ENCODE data around the gene UCK1. TPM values are rescaled to one million over a fixed set of nuclear protein-coding genes. Genes with fewer than 3 reads are reported as not detected.
"Not testable (repeated sequence)": the region's sequence is repeated elsewhere in the genome, so short reads cannot be mapped to it uniquely, and the experiment has no call there.

UCK1 gene
- total RNA-seq, 2 donors from 2014 or later: 24.9 to 37.4 TPM

DNA sequence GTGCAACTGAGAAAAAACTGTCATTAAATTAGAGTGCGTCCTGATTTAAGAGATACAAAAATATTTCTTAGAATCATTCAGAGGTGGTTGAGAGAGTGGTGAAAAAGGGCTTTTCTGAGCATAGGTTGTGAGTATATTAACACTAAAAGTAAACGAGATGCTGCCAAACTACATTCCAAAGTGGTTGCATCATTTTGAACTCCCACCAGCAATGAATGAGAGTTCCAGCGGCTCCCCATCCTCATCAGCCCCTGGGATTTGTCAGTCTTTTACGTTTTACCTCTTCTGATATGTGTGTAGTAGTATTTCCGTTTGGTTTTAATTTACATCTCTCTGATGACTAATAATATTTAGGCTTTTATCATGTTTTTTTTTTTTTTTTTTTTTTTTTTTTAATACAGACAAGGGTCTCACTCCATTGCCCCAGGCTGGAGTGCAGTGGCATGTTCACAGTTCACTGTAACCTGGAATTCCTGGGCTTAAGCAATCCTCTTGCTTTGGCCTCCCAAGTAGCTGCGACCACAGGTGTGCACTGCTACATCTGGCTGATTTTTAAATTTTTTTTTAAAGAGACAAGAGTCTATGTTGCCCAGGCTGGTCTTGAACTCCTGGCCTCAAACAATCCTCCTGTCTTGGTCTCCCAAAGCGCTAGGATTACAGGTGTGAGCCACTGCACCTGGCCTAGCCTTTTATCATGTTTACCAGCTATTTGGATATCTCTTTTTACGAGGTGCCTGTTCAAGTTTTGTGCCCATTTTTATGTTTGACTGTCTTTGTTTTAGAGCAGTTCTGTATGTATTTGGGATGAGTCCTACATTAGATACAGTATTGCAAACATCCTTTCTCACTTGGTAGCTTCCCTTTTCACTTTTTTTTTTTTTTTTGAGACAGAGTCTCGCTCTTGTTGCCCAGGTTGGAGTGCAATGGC lies 31.2 kb upstream of the UCK1 start:
- Mint-ChIP-seq H3K9me3 (no peaks in the 10 kb centered on the region), H3K36me3 (no peaks in the 10 kb centered on the region), H3K27me3 (peaks cover 0 to under 1% of the 10 kb centered on the region in 2 donors), H3K4me1 (ENCODE audit: low read depth in 2 of 2) (no peaks in the 10 kb centered on the region), H3K4me3 (no peak overlapping the region), H3K27ac (no peak overlapping the region)
- ATAC-seq: no peak
- DNase-seq (ENCODE audit: low spot score): no peak

DNA sequence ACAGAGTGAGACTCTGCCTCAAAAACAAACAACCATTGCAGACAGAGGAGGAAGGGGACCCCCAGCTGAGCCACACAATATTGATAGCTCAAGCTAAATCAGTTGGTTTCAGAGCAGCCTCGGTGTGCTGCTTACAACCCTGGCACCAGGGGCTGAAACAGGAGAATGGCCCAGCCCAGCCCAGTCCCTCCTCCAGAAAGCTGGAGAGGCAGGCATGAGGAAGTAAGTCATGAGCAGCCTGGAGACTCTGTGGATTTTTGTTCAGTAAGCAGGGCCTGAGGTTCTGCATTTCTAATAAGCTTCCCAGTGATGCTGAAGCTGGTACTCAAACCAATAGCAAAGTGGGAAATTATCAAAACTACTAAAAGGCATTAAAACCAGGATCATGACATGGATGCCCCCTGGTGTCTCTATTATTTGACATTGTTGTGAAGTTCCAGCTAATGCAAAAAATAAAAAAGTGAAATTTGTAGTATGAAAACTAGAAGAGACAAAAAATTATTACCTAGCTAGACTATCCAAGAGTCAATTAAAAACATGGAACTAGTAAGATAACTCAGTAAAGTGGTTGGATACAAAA lies 28.4 kb upstream of the UCK1 start:
- Mint-ChIP-seq H3K36me3 (no peaks in the 10 kb centered on the region), H3K27me3 (peaks cover 10 to 14% of the 10 kb centered on the region in 2 donors), H3K4me1 (ENCODE audit: low read depth in 2 of 2) (peaks cover 0 to 4% of the 10 kb centered on the region in 2 donors), H3K27ac (no peak overlapping the region), H3K4me3 (no peak overlapping the region), H3K9me3 (no peaks in the 10 kb centered on the region)
- no peak for DNase-seq (ENCODE audit: low spot score)
- ATAC-seq: no peak

DNA sequence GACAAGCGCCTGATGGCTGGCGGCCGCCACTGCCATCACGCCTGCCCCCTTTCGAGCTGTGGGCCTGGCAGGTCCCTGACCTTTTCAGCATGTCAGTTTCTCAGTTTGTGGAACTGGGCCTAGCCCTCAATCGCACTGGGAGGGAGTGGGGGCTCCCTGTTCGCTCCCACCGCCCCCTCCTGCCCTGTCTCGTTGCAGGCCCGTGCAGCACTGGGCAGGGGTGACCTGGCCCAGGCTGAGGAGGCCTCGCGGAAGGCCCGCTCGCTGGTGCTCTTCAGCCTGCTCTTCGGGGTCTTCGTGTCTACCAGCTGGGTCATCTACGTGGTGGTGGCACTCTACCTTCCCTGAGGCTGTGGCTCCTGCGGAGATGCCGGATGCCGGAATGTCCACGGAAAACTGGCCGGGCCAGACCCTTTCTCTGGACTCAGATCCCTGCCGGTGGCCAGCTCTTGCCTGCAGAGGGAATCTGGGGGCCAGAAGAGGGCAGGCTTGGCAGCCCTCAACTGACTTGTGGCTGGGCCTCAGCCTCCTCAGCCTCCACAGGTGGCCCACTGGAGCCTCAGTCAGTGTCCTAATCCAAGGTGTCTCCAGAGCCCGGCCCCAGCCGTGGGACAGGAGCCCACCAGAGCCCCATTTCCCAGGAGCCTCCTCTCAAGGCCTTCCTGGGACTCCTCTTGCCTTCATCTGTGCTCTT lies 26.9 kb upstream of the UCK1 start:
- ATAC-seq: no peak
- H3K4me1 Mint-ChIP-seq (ENCODE audit: low read depth in 2 of 2): peaks cover 0 to 4% of the 10 kb centered on the region in 2 donors

DNA sequence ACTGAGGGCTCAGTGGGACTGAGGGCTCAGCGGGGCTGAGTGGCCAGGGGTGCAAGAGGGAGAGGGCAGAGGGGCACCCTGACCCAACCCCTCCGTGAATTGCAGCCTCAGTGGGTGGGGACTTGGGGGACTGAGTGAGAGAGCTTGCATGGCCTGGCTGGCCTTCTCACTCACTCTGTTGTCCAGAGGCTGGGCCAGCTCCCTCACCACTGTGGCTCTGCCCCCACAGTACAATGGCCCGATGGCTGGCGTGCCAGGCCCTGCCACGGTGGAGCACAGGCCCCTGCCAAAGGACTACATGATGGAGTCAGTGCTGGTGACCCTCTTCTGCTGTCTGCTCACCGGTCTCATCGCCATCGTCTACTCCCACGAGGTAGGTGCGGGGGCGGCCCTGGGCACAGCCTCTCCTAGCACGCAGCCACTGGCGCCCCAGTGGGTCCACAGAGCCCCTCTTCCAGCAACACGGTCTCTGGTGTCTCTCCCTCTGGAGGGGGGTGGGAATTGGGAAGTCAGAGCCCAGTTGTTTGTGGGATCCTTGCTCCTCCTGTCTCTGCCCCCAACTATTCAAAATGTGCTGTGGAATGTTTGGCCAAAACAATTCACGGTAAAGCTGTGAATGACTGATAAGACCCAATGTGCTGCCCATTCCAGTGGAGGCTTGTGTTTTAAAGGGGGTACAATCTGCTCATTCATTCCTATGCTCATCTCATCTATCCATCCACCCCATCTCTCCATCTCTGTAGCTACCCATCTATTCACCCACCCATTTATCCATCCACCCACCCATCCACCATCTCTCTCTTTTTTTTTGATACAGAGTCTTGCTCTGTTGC lies 25.0 kb upstream of the UCK1 start:
- H3K36me3 Mint-ChIP-seq: no peaks in the 10 kb centered on the region
- no peak overlapping the region for H3K27ac Mint-ChIP-seq
- no peaks in the 10 kb centered on the region for H3K9me3 Mint-ChIP-seq
- no peak overlapping the region for H3K4me3 Mint-ChIP-seq
- DNase-seq (ENCODE audit: low spot score) (no peak), ATAC-seq (no peak)
- H3K4me1 Mint-ChIP-seq (ENCODE audit: low read depth in 2 of 2): peaks cover 0 to 4% of the 10 kb centered on the region in 2 donors
- peaks cover 19% of the 10 kb centered on the region in 2 donors for H3K27me3 Mint-ChIP-seq

More for the DNA sequence above, 26.9 kb upstream of the UCK1 start:
- Mint-ChIP-seq H3K27me3 (peaks cover 12 to 16% of the 10 kb centered on the region in 2 donors), H3K9me3 (no peaks in the 10 kb centered on the region), H3K36me3 (no peaks in the 10 kb centered on the region), H3K4me3 (no peak overlapping the region), H3K27ac (no peak overlapping the region)
- DNase-seq (ENCODE audit: low spot score): no peak

DNA sequence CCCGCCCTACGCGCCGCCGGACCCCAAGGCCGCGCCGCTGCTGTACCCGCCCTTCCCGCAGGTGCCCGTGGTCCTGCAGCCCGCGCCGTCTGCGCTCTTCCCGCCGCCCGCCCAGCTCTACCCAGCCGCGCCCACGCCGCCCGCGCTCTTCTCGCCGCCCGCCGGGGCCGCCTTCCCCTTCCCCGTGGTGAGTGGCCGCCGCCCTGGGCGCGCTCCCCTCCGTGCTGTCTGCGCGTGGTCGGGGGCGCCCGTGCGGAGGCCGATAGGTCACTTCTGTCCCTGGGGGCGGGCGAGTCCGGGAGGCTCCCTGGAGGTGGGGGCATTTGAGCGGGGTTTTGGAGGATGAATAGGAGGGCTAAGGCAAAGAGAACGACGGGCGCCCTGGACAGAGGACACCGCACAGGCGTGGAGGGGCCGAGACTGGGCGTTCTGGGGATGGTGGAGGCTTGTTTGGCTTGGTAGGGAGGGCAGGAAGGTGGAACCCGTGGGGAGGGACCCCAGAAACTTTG lies 23.8 kb upstream of the UCK1 start:
- DNase-seq (ENCODE audit: low spot score): no peak
- Mint-ChIP-seq H3K9me3 (no peaks in the 10 kb centered on the region), H3K36me3 (no peaks in the 10 kb centered on the region), H3K27ac (no peak overlapping the region), H3K4me3 (no peak overlapping the region), H3K27me3 (peaks cover 26 to 27% of the 10 kb centered on the region in 2 donors), H3K4me1 (ENCODE audit: low read depth in 2 of 2) (peaks cover 0 to 4% of the 10 kb centered on the region in 2 donors)
- peak in 1 of 2 donors; percentile 50 for ATAC-seq

DNA sequence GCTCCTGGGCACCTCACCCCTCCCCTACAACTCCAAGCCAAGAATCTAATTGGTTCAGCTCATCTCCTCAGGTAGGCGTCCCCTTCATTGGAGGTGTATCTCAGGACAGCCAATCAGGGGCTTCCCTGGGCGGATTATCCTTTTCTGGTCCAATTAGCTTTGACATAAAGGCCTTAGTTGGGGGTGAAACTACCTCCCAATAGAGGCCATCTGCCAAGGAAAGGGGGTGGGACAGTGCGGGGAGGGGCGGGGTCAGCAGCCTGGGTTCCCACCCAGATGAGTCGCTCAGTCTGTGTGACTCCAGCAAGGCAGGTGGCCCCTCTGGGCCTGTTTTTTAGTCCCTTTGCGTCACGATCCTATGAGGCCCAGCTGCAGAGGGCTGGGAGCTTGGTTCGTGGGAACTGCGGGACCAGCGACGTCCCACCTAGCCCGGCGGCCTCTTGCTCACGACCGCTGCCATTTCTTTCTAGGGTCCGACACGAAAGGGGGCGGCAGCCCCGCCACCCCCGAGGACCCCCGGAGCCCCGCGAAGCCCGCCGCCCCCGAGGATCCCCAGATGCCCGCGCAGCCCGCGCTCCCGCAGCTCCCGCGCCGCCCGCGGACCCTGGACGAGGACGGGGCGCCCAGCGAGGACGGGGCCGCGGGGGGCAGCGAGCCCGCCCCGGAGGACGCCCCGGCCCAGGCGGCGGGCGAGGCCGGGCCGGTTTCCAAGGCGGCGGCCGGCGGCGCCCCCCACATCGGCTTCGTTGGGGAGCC lies 23.2 kb upstream of the UCK1 start:
- no peaks in the 10 kb centered on the region for H3K36me3 Mint-ChIP-seq
- DNase-seq (ENCODE audit: low spot score): no peak
- no peak overlapping the region for H3K4me3 Mint-ChIP-seq
- peaks cover 31 to 33% of the 10 kb centered on the region in 2 donors for H3K27me3 Mint-ChIP-seq
- H3K9me3 Mint-ChIP-seq: no peaks in the 10 kb centered on the region
- no peak overlapping the region for H3K27ac Mint-ChIP-seq
- ATAC-seq: peak in 1 of 2 donors; percentile 36
- H3K4me1 Mint-ChIP-seq (ENCODE audit: low read depth in 2 of 2): peaks cover 0 to 4% of the 10 kb centered on the region in 2 donors

DNA sequence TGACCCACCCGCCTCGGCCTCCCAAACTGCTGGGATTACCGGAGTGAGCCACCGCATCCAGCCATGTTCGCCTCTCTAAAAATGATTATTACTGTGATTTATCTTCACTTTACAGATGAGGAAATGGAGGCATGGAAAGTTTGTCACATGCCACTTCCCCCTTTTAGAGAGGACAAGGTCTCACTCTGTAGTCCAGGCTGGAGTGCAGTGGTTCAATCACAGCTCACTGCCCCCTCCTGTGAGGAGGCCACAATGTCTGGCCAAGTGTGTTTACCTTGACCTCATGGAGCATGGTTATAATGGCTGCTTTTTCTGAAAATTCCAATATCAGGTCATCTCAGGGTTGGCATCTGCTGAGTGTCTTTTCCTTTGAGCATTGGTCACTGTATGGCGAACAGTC lies 21.0 kb upstream of the UCK1 start:
- H3K27ac Mint-ChIP-seq: no peak overlapping the region
- peaks cover 6 to 11% of the 10 kb centered on the region in 2 donors for H3K4me1 Mint-ChIP-seq (ENCODE audit: low read depth in 2 of 2)
- no peak for ATAC-seq
- no peak overlapping the region for H3K4me3 Mint-ChIP-seq
- peaks cover 51 to 53% of the 10 kb centered on the region in 2 donors for H3K27me3 Mint-ChIP-seq
- peaks cover 6% of the 10 kb centered on the region for H3K36me3 Mint-ChIP-seq
- no peak for DNase-seq (ENCODE audit: low spot score)
- no peaks in the 10 kb centered on the region for H3K9me3 Mint-ChIP-seq

DNA sequence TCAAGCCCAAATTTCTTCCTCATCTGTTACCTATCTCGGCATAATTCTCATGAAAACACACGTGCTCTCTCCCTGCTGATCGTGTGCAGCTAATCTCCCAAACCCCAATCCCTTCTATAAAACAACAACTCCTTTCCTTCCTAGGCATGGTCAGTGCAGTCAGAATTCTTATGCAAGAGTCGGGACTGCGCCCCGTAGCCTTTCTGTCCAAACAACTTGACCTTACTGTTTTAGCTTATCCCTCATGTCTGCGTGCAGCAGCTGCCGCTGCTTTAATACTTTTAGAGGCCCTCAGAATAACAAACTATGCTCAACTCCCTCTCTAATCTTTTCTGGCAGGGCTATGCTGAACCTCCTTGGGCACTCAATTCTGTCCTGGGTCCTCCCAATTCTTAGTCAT lies 19.4 kb upstream of the UCK1 start:
- H3K4me1 Mint-ChIP-seq (ENCODE audit: low read depth in 2 of 2); ATAC-seq; H3K4me3 Mint-ChIP-seq; H3K9me3 Mint-ChIP-seq; H3K27ac Mint-ChIP-seq; H3K36me3 Mint-ChIP-seq; DNase-seq (ENCODE audit: low spot score): not testable (repeated sequence)
- H3K27me3 Mint-ChIP-seq: peaks cover 42 to 43% of the 10 kb centered on the region in 2 donors

DNA sequence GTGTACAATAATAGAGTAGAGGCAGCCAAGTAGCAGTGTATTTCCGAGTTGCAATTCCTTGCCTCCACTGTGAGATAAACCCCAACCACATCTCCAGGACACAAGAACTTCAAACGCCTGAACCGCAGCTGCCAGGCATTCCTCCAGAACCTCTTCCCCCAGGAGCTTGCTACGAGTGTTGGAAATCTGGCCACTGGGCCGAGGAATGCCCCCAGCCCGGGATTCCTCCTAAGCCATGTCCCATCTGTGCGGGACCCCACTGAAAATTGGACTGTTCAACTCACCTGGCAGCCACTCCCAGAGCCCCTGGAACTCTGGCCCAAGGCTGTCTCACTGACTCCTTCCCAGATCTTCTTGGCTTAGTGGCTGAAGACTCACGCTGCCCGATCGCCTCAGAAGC lies 18.1 kb upstream of the UCK1 start:
- H3K36me3 Mint-ChIP-seq; DNase-seq (ENCODE audit: low spot score); H3K9me3 Mint-ChIP-seq; H3K4me3 Mint-ChIP-seq; ATAC-seq; H3K4me1 Mint-ChIP-seq (ENCODE audit: low read depth in 2 of 2); H3K27ac Mint-ChIP-seq: not testable (repeated sequence)
- H3K27me3 Mint-ChIP-seq: peaks cover 43 to 48% of the 10 kb centered on the region in 2 donors

DNA sequence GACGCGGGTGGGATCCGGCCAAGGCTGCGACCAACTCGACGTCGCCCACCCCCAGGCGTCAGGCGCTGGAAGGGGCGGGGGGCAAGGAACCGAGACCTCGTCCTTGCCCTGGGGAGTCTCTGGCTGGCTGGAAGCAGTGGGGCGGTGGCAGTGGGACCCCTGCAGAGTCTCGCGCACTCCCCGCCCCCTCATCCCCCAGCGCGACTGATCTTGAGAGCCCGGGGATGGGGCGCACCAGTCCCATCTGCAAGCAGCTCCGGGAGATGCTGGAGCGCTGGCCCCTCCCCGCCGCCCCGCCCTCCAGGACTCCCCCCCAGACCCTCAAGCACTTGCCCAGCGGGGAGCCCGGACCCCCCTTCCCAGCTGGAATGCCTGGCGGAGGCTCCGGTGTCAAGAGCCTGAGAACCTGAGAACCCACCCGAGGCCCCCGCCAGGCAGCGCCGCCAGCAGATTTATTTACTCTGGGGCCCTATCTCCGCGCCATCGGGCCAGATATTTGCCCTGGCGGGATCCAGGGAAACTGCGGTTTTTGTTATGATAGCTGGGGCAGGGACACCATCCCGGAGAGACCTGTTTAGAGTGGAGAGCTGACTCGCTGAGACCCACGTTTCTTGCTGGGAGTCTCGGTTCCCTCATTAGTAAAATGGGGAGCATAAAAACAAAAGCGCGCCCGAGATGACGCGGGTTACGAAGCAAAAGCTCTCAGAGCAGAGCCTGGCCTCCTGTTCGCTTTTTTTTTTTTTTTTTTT lies 15.4 kb upstream of the UCK1 start:
- ATAC-seq: no peak

DNA sequence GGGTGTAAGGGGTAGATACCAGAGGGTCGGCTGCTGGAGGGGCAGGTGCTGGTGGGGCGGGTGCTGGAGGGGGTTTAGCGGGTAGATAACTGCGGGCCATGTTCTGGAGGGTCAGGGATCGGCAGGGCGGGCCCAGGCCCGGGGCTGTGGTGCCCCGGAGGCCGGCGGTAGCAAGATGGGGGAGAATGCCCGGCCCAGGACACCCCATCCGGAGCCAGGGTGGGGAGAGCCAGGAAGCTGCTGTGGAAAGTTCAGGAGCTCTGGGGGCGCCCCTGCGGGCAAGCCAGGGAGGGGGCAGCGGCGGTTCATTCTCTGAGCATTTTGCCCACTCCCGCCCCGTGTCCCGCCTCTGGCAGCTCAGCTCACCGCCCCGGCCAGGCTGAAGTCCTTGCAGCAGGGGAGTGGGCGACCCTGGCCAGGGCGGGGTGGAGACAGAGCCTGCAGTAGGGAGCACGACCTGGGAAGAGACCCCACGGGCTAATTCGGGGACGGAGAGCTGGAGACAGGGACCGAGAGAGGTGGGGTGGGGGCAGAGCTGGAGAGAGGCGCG lies 14.8 kb upstream of the UCK1 start:
- H3K27ac Mint-ChIP-seq: no peak overlapping the region
- H3K4me1 Mint-ChIP-seq (ENCODE audit: low read depth in 2 of 2): peaks cover 6 to 7% of the 10 kb centered on the region in 2 donors
- peaks cover 6% of the 10 kb centered on the region for H3K9me3 Mint-ChIP-seq
- H3K4me3 Mint-ChIP-seq: no peak overlapping the region
- no peak for DNase-seq (ENCODE audit: low spot score)
- peak in 1 of 2 donors; percentile 24 for ATAC-seq
- H3K36me3 Mint-ChIP-seq: peaks cover 15% of the 10 kb centered on the region
- H3K27me3 Mint-ChIP-seq: peaks cover 38 to 39% of the 10 kb centered on the region in 2 donors

More for the DNA sequence above, 15.4 kb upstream of the UCK1 start:
- Mint-ChIP-seq H3K4me1 (ENCODE audit: low read depth in 2 of 2) (peaks cover 6 to 7% of the 10 kb centered on the region in 2 donors), H3K27ac (no peak overlapping the region), H3K4me3 (no peak overlapping the region), H3K9me3 (peaks cover 6% of the 10 kb centered on the region), H3K27me3 (peaks cover 38 to 41% of the 10 kb centered on the region in 2 donors), H3K36me3 (peaks cover 15% of the 10 kb centered on the region)
- no peak for DNase-seq (ENCODE audit: low spot score)
